Forelimb muscle (tissue), 1 donor: ENCODE measurements around the gene TEPSIN. TPM values are rescaled to one million over a fixed set of nuclear protein-coding genes. Genes with fewer than 3 reads are reported as not detected.

Experiments
- DNase-seq: peaks from one replicate; pipeline ENCODE4 v3.0.0-alpha.2; 2013; ENCODE audit warnings: low read depth
- polyA plus RNA-seq: library from polyadenylated mRNA; unstranded; fragments of 120-200 nt; gene quantifications from one replicate; pipeline ENCODE4 v1.2.1, GENCODE V29; 2013; ENCODE audit not compliant: insufficient read length

TEPSIN gene
- polyA plus RNA-seq, 1 donor = 15.5 TPM

- no peak for DNase-seq
Measured at GRCh38 chr17:81186203-81186602, 52.7 kb downstream of the TEPSIN start.

- DNase-seq = no peak
Measured at GRCh38 chr17:81184555-81184954, 54.3 kb downstream of the TEPSIN start.

DNA sequence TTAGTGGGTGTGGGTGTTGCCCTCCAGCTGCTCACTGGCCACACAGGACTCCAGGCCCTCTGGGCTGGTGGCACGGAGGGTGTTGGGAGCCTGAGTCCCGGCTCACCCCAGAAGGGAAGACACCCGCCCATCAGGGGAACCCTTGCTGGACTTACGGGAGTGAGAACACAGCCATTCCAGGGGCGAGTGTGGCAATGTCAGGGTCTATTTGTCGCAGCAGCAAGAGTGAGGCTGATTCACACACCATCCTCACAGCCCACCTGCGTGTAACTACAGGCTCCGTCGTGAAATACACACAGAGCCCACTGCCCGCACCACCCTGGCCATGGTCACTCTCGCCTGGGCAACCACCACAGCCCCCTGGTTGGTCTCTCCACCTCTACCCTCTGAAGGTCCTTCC lies 55.0 kb downstream of the TEPSIN start:
- no peak for DNase-seq

DNA sequence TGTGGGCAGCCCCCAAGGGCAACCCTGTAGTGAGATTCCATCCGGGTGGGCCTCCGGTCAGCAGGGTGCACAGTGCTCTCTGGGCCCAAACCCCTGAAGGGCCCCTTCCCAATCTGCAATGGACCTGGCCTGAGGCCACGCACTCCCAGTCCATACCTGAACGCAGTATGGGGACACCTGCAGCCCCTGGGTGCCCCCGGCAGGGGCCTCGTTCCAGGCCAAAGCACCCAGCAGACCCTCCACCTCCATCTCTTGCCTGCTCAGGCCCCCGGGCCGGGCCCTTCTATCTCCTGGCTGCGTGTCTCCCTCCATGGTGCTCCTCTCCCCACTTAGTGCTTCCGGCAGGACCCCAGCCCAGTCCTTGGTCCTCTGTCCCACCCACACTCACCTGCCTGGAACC lies 55.5 kb downstream of the TEPSIN start:
- no peak for DNase-seq

DNA sequence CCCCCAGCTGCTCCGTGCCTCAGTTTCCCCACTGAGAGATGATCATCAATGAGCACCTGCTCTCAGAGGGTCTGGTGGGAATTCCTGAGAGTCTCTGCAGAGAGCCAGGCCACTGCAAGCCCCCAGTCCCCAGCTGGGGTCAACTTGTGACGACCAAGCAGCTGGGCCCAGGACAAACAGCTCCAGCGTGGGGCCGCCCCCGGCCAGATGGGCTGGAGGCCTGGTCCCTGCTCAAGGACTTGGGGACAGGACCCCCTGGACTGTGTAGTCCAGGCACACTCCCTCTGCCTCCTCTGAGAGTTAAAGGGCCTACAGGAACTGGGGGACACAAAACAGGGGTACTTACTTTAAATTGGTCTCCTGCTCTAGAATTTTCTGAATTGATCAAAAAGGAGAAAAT lies 56.3 kb downstream of the TEPSIN start:
- DNase-seq = no peak

DNA sequence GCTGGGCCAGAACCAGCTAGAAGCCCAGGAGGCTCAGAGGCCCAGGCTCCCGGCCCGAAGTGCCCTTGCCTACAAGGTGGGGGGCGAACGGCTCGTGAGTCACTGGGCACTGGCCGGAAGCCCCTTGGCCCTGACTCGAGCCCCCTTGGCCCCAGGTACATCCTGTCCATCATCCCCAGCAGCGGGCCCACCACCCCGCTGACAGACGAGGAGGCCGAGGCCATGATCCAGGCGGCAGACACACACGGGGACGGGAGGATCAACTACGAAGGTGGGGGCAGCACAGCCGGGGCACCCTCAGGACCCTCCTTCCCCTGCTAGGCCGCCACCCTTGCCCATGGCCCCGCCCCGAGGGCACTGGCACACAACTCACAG lies 57.1 kb downstream of the TEPSIN start:
- DNase-seq = no peak

DNA sequence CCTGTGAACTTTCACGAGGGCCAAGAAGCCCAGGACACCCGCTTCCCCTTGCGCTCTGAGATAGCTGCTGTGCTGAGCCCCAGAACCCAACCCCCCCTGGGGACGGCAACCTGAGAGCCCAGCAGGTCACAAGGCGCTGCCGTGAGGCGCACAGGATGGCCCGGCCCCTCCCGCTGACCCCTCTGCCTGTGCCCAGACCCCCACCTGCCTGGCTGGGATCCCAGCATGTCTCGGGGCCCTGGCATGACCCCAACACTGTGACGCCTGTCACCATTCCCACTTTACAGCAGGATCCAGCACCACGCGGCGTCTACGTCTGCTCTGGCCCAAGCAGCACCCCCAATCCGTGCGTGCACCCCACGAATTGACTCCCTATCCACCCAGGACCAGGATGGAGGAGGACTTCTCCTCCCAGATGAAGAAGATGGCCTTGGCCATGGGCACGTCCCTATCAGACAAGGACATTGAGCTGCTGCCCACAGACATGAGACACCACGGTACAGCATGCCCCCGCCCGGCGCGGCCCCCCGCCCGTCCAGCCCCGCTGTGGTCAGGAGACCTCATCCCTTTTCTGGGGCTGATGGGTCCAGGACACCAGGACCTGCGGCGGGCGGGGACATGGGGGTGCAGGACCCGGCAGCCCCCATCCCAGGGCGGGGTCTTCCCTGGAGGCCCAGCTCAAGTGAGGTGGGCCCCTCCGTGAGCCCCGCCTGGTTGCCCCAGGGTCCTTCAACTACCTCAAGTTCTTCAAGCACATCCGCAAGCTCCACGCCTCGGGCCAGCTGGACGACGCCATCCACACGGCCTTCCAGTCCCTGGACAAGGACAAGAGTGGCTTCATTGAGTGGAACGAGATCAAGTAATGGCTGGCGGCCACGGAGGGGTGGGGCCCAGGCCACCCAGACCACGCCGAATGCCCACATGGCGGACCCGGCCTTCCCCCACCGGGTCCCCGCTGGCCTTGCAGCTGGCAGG lies 57.7 kb downstream of the TEPSIN start:
- no peak for DNase-seq

DNA sequence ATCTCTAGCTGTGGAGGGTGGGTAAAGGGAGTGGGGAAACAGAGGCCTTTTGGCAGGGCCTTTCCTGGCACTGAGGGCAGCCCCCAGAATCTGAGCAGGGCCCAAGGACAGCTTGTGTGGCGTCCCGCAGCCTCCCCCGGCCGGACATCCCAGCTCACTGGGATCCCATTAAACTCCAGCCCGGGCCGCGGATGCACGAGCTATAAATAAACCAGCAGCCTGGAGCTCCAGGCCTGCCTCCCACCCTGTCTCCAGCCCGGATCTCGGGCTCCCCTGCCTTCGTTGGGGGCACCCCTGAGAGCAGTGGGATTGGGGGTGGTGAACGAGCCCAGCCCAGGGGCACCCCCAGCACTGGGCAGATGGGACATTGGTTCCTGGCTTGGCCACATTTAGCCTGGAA lies 59.0 kb downstream of the TEPSIN start:
- no peak for DNase-seq

- no peak for DNase-seq
Measured at GRCh38 chr17:81179220-81179619, 59.6 kb downstream of the TEPSIN start.

Other genes starting within 250 kb of the TEPSIN start
- gene CHMP6, start 247.2 kb downstream of the TEPSIN start, polyA plus RNA-seq = 25.2 TPM
- gene BAIAP2, start 203.9 kb downstream of the TEPSIN start, polyA plus RNA-seq = 15.4 TPM
- 0.72 TPM for gene PVALEF, start 73.5 kb downstream of the TEPSIN start, polyA plus RNA-seq
- gene AATK, start 72.8 kb downstream of the TEPSIN start, polyA plus RNA-seq = 10.7 TPM
- 9.4 TPM for gene CEP131, start 16.1 kb downstream of the TEPSIN start, polyA plus RNA-seq
- gene NDUFAF8, start 263 bp upstream of the TEPSIN start, polyA plus RNA-seq = 39.2 TPM
- gene SLC38A10, start 56.3 kb upstream of the TEPSIN start, polyA plus RNA-seq = 52.9 TPM
- 10.8 TPM for gene BAHCC1, start 156.4 kb upstream of the TEPSIN start, polyA plus RNA-seq